IPS DF 6.9 (cell line): ENCODE measurements around the gene VWA8.

ENCODE experiments used
- DNase-seq: peaks from one replicate; pipeline ENCODE4 v3.0.0-alpha.2; 2013; ENCODE audit warnings: low read depth, low spot score
- H3K27ac ChIP-seq: one replicate; pipeline ENCODE4 v1.5.1; 2013; ENCODE audit warnings: low read length, control low read depth
- H3K27me3 ChIP-seq: 2 replicates; pipeline ENCODE4 v1.6.1; 2013; ENCODE audit warnings: mild to moderate bottlenecking, low read length; ENCODE audit not compliant: control insufficient read depth, insufficient read depth
- H3K36me3 ChIP-seq: 2 replicates; pipeline ENCODE4 v1.6.1; 2013; ENCODE audit warnings: low read length; ENCODE audit not compliant: control insufficient read depth, insufficient read depth
- H3K4me1 ChIP-seq: 2 replicates; pipeline ENCODE4 v1.6.1; 2013; ENCODE audit warnings: low read length; ENCODE audit not compliant: control insufficient read depth, insufficient read depth
- H3K4me3 ChIP-seq: 2 replicates; pipeline ENCODE4 v1.5.1; 2013; ENCODE audit warnings: mild to moderate bottlenecking, low read length
- H3K9me3 ChIP-seq: 2 replicates; pipeline ENCODE4 v1.6.1; 2013; ENCODE audit warnings: low read length, inconsistent platforms; ENCODE audit not compliant: control insufficient read depth, insufficient read depth
- WGBS: extraction: QIAGEN DNeasy Blood & Tissue Kit; methylation state at CpG from one replicate; pipeline ENCODE4 v1.1.7; 2013; ENCODE audit warnings: mixed read lengths, missing lambda C conversion rate; ENCODE audit not compliant: insufficient read length, insufficient coverage; 5-methylcytosine and 5-hydroxymethylcytosine counted together

VWA8 gene

DNA sequence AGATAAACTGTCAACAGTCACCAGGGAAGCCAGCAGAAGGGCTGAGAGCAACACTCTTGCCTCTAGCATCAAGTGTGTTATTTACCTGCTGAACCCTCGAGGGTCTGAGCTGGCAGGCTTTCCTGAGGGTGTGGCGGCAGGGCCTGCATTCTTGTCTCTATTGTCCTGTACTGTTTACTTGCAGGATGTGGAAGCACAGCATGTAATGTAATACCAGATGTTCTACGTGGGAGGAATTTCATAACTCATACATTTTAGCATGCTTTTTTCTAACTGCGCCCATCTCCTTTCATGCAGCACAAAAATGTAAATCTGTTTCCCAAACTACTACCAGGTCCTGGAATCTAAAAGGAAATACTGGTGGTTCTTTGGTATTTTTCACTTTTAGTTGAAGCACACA is 350.5 kb downstream of the VWA8 start:
- no peaks in the 10 kb centered on the region for H3K27me3 ChIP-seq
- no peaks in the 10 kb centered on the region for H3K4me1 ChIP-seq
- H3K9me3 ChIP-seq = no peaks in the 10 kb centered on the region
- no peak for DNase-seq
- H3K27ac ChIP-seq = no peak overlapping the region
- WGBS = no CpG with 5 or more reads among the region's 4 CpGs
- H3K4me3 ChIP-seq = no peak overlapping the region
- H3K36me3 ChIP-seq = no peaks in the 10 kb centered on the region

DNA sequence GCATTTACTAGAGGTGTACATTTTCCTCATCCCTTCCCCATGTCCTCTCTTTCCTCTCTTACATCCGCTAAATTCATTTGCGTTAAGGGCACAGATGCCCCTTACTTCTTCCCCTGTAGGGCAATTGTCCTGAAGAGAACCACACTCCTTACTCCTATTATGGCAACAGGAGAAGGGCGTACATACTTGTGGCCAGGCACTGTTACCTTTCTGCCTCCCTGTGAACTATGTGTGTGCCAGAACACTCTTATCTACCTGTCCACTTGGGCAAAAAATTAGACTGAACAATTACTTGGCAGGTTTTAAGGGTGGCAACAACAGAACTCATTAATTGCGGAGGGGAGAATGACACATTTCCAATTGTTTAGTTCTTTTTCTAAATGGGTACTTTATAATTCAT is 351.1 kb downstream of the VWA8 start:
- no peaks in the 10 kb centered on the region for H3K27me3 ChIP-seq
- WGBS = no CpG with 5 or more reads among the region's 4 CpGs
- no peak overlapping the region for H3K4me3 ChIP-seq
- H3K27ac ChIP-seq = no peak overlapping the region
- H3K4me1 ChIP-seq = no peaks in the 10 kb centered on the region
- H3K9me3 ChIP-seq = no peaks in the 10 kb centered on the region
- H3K36me3 ChIP-seq = no peaks in the 10 kb centered on the region
- no peak for DNase-seq

DNA sequence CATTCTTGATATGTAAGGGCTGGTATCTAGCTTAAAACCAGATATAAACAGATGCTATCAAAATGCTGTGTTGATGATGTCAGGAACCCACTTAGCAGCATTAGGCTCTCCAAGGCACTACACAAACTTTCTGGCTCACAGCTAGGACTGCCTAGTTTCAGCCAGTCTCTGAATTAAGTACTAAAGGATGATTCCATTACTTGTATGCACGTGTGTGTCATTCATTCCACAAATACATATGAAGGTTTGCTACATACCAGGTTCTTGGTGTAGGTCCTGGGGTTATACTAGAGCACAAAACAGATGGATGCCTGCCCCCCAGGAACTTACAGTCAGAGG is 352.1 kb downstream of the VWA8 start:
- Histone ChIP-seq H3K4me1 (no peaks in the 10 kb centered on the region), H3K27me3 (no peaks in the 10 kb centered on the region), H3K27ac (no peak overlapping the region), H3K36me3 (no peaks in the 10 kb centered on the region), H3K9me3 (no peaks in the 10 kb centered on the region), H3K4me3 (no peak overlapping the region)
- no peak for DNase-seq
- no CpG with 5 or more reads among the region's 1 CpG for WGBS

DNA sequence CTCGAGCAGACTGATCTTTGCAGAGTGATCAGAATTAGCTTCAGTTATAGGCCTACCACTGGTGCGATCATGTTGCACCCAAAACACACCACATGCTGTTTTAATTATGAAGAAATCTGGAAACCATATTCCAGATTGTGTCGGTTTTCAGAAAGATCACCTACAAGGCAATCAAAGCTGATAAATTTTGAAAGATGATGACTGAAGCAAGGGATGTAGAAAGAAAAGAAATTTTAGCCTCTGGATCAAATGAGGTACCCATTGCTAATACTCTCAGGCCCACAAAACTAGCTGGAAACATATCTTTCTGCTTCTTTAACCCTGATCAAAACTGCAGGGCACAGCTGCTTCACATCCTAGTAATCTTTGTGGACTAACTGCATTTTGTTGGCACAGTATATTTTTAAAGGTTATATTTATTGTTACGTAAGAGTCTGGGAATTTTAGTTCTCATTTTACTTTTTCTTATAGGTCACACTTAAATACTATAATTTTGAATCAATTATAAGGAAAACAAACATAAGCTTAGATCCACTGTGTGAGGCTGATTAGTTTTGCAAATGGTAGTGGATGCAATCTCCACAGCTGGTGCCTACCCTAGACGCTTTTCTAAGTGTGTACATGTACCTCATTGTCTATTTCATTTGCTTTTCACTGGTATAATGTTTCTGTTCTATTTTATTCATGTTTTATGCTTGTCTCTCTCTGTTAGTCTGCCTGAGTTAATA is 352.6 kb downstream of the VWA8 start:
- H3K4me3 ChIP-seq = no peak overlapping the region
- H3K27ac ChIP-seq = no peak overlapping the region
- H3K4me1 ChIP-seq = no peaks in the 10 kb centered on the region
- DNase-seq = no peak
- H3K27me3 ChIP-seq = no peaks in the 10 kb centered on the region
- WGBS = no CpG with 5 or more reads among the region's 5 CpGs
- H3K9me3 ChIP-seq = no peaks in the 10 kb centered on the region
- H3K36me3 ChIP-seq = no peaks in the 10 kb centered on the region

DNA sequence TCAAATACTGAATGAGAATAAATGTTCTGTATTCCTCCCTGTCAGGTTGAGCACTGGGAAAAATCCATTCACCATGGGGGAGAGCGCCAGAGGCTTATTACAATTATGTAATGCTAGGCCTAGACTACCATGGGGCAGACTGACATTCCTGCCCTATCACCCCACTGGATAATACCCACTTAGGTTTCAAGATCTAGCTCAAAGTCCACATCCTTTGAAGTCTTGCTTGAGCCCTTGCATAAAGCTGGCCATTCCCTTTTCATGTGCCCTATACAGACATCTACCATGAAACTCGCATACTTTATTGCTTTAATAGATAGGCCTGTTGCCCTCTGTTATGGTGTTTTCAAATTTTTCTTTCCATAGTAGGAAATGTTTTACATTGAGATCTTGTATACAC is 354.3 kb downstream of the VWA8 start:
- no peaks in the 10 kb centered on the region for H3K36me3 ChIP-seq
- DNase-seq = no peak
- WGBS = no CpG with 5 or more reads among the region's 2 CpGs
- H3K9me3 ChIP-seq = no peaks in the 10 kb centered on the region
- H3K27me3 ChIP-seq = no peaks in the 10 kb centered on the region
- no peaks in the 10 kb centered on the region for H3K4me1 ChIP-seq
- no peak overlapping the region for H3K4me3 ChIP-seq
- H3K27ac ChIP-seq = no peak overlapping the region

DNA sequence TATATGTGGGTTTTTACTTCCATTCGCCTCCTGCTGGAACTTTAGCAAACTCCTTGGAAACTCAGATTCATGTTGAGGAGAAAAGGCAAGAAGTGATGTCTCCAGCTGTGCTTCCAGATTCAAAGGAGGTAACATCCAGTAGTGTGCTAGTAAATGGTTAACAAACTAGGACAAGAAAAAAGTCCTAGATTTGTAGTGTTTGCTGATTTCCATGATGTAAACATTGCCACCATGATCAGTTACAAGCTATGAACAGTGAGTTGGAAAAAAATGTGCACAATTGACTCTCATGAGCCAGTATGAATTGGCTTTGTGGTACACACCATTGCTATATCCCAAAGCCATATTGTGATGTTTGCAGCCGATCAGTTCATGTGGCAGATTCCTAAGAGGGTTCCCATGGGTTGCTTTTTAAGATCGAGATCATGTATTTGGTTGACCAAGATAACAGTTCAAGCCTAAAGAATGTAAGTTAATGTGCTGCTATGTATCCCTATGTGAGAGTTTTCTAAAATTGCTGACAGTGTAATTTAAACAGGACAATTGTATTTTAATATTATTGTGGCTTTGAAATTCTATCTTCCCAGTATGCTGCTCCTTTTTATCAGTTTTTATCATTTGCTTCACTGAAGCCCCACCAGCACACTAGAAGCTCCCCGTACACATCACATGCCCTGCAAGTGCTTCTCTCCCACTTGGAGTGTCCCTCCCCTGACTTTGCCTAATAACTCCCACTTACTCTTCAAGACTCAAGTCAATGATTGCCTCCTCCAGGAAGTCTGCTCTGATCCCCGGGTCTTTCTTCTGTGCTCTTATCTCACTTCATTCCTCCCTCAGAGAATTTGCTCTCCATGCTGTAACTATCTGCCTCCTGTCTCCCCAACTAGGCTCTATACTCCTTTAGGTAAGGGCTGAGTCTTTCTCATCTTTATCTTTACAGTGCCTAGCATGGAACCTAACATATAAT is 355.3 kb downstream of the VWA8 start:
- H3K9me3 ChIP-seq = no peaks in the 10 kb centered on the region
- no peaks in the 10 kb centered on the region for H3K27me3 ChIP-seq
- H3K4me1 ChIP-seq = no peaks in the 10 kb centered on the region
- DNase-seq = no peak
- no peaks in the 10 kb centered on the region for H3K36me3 ChIP-seq
- no CpG with 5 or more reads among the region's 5 CpGs for WGBS
- H3K27ac ChIP-seq = no peak overlapping the region
- H3K4me3 ChIP-seq = no peak overlapping the region

DNA sequence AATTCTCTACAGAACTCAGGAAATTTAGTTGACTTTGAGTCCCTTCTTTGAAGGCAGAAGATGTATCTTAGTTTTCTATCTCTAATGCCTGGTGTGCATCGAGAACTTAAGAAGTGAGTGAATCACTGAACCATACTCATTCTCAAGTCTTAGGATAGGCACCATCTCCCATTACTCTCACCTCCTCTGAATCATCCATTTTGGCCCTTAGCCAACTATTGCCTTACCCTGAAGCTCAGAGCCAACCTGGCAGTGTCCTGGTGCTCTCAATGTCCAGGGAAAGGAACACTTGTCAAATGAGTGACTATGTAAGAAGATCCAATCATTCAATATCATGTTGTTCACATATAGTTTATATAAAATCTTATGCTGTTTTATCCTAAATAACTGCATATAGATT is 357.0 kb downstream of the VWA8 start:
- Histone ChIP-seq H3K4me1 (no peaks in the 10 kb centered on the region), H3K27ac (no peak overlapping the region), H3K27me3 (no peaks in the 10 kb centered on the region), H3K9me3 (no peaks in the 10 kb centered on the region), H3K36me3 (no peaks in the 10 kb centered on the region), H3K4me3 (no peak overlapping the region)
- no CpG with 5 or more reads among the region's 1 CpG for WGBS
- DNase-seq = no peak

DNA sequence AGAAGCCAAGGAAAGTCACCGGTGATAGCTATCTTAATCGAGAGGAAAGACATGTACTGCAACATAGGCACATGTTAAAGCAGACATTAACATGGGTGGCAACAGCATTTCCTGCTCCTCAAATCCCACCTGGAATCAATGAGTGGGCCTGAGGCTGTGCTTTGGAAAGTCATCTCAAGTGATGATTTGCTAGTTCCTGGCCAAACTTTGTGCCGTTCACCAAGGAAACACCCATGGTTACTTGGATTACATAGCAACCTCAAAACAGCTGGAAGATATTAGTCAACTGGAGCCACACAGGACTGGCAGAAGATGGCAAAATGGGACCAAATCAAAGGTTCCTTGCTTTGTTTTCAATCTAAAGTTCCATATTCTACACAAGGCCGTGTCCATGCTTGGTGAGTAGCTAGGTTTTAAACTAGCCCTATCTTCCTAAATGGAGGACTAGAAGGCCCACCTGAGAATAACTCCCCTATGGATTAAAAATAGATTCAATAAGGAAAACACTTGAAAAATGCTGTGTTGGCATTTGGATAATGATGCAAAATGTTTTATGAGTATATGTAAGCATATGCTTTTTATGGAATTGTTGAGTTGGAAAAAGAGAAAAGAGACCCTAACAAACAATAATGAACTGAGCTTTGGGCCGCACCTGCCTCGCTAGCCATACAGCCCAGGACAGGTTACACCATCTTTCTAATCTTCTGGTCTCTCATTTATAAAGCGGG is 359.0 kb downstream of the VWA8 start:
- WGBS = no CpG with 5 or more reads among the region's 7 CpGs
- no peaks in the 10 kb centered on the region for H3K36me3 ChIP-seq

DNA sequence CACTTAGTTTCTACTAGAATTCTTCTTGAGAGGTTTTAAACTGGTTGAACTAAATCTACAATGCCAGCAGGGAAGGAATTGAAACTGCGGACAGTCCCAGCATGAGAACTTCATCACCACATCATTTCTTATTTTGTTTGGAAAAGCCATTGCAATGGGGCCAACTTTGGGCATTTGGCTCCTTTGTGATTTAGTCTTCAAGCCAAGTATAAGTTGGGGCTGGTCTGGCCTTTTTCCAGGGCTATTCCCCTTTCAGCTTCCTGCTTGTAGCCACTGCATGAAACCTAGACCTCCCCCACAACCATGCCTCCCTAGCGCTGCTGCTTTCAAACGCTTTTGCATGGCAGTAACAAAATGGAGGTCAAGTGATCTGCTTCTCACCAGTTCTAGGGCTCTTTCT is 361.3 kb downstream of the VWA8 start:
- no peaks in the 10 kb centered on the region for H3K27me3 ChIP-seq
- H3K36me3 ChIP-seq = no peaks in the 10 kb centered on the region
- H3K9me3 ChIP-seq = no peaks in the 10 kb centered on the region
- no peaks in the 10 kb centered on the region for H3K4me1 ChIP-seq
- no peak overlapping the region for H3K27ac ChIP-seq
- no peak overlapping the region for H3K4me3 ChIP-seq
- WGBS = no CpG with 5 or more reads among the region's 3 CpGs
- DNase-seq = no peak

More for the DNA sequence above, 359.0 kb downstream of the VWA8 start:
- H3K4me3 ChIP-seq = no peak overlapping the region
- no peaks in the 10 kb centered on the region for H3K4me1 ChIP-seq
- no peak for DNase-seq
- H3K9me3 ChIP-seq = no peaks in the 10 kb centered on the region
- H3K27ac ChIP-seq = no peak overlapping the region
- H3K27me3 ChIP-seq = no peaks in the 10 kb centered on the region

DNA sequence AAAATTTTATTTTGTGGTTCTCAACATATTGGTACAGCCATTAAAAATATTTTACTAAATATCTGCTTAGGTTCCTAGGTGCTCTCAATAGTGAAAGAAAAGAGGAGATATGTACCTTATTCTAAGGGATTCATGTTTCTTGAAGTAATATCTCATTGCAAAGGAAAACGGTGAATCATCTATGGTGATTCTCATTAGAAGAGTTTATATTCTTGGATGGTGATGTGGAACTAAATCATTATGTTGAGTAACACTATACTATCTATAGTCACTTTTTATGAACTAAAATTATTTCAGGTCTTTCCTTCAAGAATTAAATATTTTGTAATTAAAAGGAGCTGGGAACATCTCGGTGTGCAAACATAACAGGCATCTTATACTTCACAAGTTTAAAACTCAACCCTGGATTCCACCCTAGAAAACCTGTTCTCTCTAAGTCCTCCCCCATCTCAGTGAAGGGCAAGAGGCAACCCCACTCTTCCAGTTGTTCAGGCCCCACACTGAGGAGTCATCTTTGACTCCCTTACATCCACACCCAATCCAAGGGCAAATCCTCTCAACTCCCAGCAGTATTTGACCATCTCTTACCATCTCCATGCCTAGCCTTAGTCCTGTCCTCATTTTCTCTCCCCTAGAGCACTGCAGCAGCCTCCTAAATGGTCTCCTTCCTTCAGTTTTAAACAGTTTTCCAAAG is 363.4 kb downstream of the VWA8 start:
- no peaks in the 10 kb centered on the region for H3K4me1 ChIP-seq
- no peak overlapping the region for H3K4me3 ChIP-seq
- H3K9me3 ChIP-seq = no peaks in the 10 kb centered on the region
- no peak for DNase-seq
- WGBS = no CpG with 5 or more reads among the region's 2 CpGs
- H3K27me3 ChIP-seq = no peaks in the 10 kb centered on the region
- H3K27ac ChIP-seq = no peak overlapping the region
- no peaks in the 10 kb centered on the region for H3K36me3 ChIP-seq
